Measurements from ENCODE around the gene SUMO1. TPM values are rescaled to one million over a fixed set of nuclear protein-coding genes. Genes with fewer than 3 reads are reported as not detected.
"Not testable (repeated sequence)": the region's sequence is repeated elsewhere in the genome, so short reads cannot be mapped to it uniquely, and the experiment has no call there.

SUMO1 gene
- 68.0 TPM for total RNA-seq
- long read RNA-seq, transcript SUMO1-205 (5 exons, 534 nt): minor isoform, 5 of 191 reads
- long read RNA-seq, transcript SUMO1-203 (5 exons, 1,536 nt): major isoform, 174 of 191 reads
- long read RNA-seq, partial matches to known transcripts: 1 of 191 reads
- long read RNA-seq, other reads (novel, unspliced or antisense): 10 of 191 reads

DNA sequence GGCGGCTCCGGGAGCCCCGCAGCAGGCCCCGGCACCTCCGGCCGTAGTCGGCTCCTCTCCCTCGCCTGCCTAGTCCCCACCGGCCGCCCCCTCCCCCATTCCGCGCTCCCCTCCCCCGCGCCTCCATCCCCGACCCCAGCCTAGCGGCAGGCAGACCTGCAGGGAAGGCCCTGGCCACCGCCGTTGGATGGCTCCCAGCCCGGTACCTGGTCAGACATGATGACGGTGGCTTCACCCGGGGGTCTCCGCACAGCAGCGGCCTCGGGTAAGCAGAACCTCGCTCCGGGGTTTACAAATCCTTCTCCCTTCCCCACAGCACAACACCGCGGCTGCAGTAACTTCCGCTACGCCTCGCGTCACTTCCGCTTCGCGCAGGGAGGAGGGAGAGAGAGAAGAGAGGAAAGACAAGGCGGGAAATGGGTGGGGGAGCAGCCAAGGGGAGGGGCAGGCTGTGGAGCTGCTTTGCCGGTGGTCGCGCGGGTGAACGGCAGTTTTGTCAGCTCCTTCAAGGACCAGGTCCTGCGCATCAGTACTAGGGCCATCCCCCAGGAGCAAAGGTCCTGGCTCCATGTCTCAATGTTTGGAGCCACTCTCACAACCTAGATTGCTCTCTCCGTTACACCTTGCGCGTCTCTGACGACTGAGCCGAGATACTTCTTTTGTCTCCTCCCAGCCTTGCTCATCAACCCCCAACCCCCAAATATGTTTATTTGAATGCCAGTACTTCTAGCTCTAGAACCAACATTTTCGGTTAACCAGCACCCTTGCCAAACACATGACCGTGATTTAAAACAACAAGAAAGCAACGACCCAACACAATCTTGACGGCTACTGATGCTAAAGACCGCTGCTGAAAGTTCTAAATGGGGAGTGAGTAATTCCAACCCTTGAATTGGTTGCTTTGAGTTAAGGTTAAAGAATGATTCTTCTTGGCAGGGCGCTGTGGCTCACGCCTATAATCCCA is at the start of gene SUMO1:
TSS of gene SUMO1 (minus strand) at position 364 of the 964 bp plus-strand sequence. CDS start at position 218, 146 bp downstream.
- peak; percentile 95 for DNase-seq (ENCODE audit: low spot score)

- DNase-seq (ENCODE audit: low spot score): no peak
These were observed 48.2 kb upstream of the SUMO1 start for GRCh38 chr2:202286595-202286994.

DNA sequence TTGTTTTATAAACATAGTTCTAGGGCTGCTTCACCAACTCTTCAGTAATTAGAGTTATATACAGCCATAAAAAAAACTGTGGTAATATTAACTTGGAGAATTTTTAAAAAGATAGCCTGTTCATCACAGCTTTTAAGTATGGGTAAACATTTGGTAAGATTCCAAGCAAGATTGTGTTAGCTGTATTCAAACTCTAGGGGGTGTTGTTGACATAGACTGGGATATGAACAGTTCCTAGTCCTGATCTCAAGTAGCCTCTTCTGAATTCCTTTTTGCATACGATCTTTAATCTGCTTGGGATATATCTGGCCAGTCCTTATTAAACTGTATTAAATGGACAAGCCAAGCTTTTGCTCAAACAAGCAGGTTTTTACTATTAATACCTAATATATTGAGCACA is 40.5 kb upstream of the SUMO1 start:
- no peak for DNase-seq (ENCODE audit: low spot score)

DNA sequence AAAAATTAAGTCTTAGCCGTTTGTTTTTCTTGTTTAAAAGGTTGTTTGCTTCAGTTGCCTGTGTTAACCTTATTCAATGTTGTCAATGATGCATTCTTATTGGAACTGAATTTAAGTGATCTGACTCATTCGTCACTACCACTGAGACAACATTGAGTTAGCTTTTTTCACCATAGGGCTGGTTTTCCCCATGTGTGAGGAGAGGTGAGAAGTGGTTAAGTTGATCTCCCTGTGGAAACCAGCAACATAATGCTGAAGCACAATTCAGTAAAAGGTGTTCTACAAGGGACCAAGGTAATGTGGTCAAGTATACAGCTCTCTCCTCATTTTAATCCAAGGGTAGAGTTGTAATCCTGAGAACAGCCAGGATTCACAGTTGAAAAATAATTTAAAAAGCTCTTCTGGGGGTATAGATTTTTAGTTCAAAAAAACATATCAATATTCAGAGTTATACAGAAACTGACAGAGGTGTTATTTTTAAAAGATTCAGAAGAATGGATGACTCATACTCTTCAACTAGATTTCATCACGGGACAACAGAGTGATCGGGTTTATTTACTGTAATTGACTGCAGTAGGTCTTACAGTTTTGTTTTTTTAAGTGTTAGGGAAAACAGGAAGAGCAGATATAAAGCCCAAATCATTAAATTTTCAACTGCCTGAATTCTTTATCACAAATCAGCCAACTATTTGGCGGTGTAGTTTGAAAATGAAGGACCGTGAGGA is 39.8 kb upstream of the SUMO1 start:
- DNase-seq (ENCODE audit: low spot score): no peak

DNA sequence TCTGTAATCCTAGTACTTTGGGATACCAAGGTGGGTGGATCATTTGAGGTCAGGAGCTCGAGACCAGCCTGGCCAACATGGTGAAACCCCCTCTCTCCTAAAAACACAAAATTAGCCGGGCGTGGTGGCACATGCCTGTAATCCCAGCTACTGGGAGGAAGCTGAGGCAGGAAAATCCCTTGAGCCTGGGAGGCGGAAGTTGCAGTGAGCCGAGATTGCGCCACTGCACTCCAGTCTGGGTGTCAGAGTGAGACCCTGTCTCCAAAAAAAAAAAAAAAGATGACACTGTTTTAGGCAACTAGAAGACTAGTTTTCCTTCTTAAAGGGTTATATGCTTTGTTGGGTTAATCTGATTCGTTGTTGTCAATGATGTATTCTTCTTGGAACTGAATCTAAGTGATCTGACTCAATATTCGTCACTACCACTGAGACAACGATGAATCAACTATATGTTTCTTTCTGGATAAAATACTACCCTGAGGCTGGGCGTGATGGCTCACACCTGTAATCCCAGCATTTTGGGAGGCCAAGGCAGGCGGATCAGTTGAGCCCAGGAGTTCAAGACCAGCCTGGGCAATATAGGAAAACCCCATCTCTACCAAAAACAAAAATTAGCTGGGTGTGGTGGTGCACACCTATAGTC is 37.8 kb upstream of the SUMO1 start:
- not testable (repeated sequence) for DNase-seq (ENCODE audit: low spot score)

DNA sequence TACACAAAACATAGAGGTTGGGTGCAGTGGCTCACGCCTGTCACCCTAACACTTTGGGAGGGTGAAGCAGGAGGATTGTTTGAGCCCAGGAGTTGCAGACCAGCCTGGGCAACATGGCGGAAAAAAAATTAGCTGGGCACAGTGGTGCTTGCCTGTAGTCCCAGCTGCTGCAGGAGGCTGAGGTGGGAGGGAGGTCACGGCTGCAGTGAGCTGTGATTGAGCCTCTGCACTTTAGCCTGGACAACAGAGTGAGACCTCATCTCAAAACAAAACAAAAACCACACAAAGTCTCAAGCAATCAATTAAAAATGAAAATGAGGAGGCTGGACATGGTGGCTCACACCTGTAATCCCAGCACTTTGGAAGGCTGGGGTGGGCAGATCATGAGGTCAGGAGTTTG is 32.1 kb upstream of the SUMO1 start:
- DNase-seq (ENCODE audit: low spot score): no peak

DNA sequence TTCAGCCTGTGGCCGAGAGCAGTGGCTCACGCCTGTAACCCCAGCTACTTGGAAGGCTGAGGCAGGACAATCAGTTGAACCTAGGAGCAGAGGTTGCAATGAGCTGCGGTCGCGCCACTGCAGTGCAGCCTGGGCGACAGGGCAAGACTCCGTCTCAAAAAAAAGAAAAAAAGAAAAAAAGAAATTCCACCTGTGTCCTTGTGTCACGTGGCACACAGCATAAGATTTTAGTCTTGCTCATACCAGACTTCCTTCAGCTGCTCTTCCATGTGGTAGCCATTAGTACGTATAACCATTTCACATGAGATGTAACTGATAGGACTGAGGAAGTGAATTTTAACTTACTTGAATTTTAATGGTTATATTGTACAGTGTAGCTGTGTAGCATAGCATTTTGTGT is 31.2 kb upstream of the SUMO1 start:
- no peak for DNase-seq (ENCODE audit: low spot score)

- no peak for DNase-seq (ENCODE audit: low spot score)
These were observed 29.1 kb upstream of the SUMO1 start for GRCh38 chr2:202267495-202267894.

DNA sequence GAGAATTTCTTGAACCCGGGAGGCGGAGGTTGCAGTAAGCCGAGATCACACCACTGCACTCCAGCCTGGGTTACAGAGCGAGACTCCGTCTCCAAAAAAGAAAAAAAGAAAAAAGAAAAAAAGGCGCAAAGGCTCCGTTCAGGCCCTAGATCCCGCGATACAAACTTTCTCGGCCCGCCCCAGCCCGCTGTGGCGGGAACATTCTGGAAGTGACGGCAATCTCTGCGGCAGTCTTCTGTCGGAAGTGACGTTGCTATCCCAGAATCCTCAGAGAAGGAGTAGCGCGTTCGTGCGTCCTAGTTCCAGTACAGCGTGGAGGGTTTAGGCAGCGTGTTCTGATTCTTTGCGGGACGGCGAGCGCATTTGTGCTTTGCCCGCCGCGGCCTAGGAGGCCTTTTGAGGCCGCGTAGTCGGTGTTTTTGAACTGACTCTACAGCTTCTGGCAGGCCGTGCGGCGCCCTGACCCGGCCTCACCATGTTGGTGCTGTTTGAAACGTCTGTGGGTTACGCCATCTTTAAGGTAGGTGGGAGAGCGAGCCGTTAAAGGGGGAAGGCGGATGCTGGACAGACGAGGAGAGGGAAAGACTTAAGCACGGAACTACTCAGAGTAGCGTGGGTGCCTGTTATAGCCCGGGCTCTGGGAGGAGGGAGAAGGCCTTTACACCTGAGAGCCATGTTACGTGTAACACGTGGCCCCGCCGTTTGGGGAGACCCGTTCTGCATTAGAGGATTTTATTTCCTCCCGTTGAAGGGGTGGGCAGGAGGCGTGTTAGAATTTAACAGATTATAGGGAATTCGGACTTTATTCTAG is 27.3 kb upstream of the SUMO1 start, which contains the start of gene NOP58:
TSS of gene NOP58 (plus strand) at position 297 of the 811 bp plus-strand sequence. CDS start at position 476, 179 bp downstream.
- DNase-seq (ENCODE audit: low spot score): peak; percentile 95

DNA sequence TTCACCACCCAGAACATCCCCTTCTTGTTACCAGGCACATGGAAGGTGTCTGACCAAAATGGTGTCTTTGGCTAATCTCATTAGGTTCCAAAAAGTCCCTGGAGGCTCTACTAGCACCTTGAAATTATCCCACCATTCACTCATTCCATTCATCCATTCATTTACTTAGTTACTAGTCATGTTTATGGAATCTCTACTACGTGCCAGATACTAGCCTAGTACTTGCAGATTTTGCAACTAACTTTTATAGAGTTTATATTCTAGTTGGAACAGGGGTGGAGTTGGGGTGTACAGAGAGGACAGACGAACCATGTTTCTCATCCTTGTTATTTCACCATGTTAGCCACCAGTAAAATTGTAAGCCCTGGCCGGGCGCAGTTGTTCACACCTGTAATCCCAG is 23.1 kb upstream of the SUMO1 start:
- no peak for DNase-seq (ENCODE audit: low spot score)

DNA sequence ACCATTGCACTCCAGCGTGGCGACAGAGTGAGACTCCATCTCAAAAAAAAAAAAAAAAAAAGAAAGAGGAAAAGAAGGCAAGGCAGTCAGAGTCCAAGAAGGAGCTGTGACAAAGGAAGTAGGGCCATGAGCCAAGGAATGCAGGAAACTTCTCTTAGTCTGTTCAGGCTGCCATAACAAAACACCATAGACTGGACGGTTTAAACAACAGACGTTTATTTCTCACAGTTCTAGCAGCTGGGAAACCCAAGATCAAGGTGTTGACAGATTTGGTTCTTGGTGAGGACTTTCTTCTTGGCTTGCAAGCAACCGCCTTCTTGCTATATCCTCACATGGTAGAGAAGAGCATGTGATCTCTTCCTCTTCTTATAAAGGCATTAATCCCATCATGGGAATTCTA is 13.1 kb upstream of the SUMO1 start:
- no peak for DNase-seq (ENCODE audit: low spot score)

DNA sequence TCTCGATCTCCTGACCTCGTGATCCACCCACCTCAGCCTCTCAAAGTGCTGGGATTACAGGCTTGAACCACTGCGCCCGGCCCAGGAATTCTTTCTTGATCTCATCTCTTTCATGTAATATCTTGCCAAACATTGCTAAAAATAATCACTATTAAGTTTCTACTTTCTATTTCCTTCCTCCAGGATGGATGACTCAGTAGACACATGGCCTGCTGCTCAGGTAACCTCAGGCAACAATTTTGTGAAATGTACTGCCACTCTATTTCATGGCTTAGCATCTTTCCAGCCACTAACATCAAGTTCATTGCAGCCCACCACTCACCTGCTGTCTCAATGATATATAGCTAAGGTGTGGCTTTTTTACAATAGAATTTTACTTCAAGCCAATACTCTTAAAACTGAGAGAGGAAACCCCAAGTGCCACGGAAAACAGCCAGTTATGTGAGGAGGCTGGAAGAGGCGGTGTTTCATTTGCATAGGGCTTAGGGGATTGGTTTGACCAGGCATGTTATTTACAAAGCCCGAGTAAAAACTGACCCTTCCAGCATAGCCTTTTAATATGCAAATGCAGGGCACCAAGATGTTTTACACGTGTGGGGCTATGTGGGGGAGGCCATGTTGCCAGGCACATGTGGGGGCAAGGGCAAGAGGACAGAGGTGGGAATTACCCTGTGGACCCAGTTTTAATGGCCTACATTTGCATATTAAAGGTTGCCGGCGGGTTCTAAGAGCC is 11.3 kb upstream of the SUMO1 start:
- DNase-seq (ENCODE audit: low spot score): no peak

GRCh38 chr2:202247710-202248109 is 9.3 kb upstream of the SUMO1 start:
- not testable (repeated sequence) for DNase-seq (ENCODE audit: low spot score)

DNA sequence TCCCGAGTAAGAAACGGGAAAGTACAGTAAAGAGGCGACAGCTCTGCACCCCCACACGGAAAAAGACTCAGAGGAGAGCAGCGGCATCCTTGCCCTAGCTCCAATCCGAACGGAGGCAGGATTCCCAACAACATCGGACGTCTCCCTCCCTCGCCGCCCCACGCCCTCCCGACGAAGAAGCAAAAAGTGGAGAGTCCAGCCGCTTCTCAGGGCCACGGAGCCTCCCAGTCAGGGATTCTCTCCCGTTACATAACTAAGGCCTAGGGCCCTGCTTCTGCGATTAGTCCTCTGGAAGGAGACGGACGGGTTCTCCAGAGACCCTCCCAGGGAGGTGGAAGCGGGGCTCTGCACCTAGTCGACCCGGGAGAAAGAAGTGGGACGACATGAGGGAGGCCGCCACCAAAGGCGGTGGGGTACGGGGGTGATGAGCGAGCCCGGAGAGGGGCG is 587 bp downstream of the SUMO1 start:
- no peak for DNase-seq (ENCODE audit: low spot score)

DNA sequence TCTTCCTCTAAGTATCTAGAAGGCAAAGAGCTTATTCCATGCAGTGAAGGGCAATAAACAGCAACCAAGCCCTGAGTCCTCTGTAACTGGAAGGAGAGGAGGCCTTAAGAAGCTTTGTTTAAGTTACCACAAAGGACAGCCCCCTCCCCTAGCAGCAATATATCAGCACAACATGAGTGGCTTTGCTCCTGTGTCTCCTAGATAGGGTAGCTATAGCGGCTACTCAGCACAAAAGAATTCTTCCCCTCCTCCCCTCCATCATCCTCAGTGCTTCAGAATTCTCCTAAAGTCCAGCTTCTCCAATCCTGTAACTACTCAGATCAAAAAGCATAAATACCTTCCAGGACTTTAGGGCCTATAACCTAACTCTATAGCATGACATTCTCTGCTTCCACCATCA is 16.5 kb downstream of the SUMO1 start:
- no peak for DNase-seq (ENCODE audit: low spot score)

DNA sequence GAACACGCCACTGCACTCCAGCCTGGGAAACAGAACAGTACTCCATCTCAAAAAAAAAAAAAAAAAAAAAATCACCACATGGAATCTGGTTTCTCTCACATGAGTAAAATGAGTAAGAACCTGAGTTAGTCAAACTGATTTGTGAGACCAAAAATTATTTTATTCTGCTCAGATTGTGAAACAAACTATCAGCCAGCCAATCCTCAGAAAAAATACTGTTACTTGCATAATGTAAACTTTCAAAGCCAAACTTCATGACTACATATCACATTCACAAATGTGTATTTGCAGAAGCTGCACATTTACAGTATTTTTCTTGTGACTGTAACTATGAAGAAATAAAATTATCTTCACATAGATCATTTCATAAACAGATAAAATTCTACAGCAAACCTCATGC is 23.2 kb downstream of the SUMO1 start:
- no peak for DNase-seq (ENCODE audit: low spot score)

DNA sequence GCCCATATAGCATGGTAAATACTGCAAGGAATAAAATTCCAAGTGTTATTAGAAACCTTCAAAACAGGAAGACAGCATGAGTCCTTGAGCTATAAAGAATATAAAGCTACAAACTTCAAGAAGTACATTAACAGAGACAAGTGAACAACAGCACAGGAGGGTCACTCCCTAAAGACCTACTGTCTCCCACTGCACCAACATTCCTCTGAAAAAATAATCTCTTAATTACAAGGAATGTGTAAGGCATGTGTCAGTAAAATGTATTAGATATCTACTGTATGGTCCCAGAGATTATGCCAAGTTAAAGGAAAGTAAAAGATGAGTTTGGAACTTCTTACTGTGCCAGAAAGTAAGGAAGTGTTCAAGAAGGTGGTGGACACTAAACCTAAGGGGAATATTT is 29.9 kb downstream of the SUMO1 start:
- no peak for DNase-seq (ENCODE audit: low spot score)

- DNase-seq (ENCODE audit: low spot score): no peak
These were observed 33.5 kb downstream of the SUMO1 start for GRCh38 chr2:202204855-202205254.

DNA sequence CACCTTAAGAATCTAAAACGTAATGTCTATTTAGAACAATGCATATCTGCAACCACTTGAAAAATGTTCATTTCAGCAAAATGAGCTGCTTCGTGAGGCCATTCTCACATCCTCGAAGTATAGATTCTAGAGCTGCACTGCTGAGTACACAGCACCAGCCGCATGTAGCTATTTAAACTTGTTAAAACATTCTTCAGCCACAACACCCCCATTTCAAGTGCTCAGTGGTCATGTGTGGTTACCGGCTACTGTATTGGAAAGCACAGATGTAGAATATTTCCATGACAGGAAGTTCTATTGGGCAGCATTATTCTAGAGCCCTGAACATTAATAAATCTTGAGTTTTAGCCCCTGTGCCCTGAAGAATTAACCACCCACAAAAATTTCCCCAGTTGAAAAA is 35.0 kb downstream of the SUMO1 start:
- no peak for DNase-seq (ENCODE audit: low spot score)

Measured in mesenteric fat pad (tissue), 1 donor.